Measurements from ENCODE around the gene SIRPG.

DNA sequence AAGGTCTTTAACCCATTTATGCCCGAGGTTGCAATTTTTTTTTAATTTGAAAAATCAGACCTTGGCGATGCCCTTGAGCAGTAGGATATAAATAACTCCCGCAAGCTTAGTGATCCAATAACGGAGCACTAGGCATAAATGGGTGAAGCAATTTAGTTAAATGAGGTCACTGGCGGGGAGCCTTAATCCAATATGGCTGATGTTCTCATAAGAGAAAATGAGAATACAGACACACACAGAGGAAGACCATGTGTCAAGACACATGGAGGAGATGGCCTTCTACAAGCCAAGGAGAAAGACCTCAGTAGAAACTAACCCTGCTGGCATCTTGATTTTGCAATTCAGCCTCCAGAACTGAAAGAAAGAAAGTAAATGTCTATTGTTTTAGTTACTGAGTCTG lies 735 bp downstream of the SIRPG start:
- TF ChIP-seq GATA2 (IDR thresholded peaks at IDR 0.05; ENCODE audit: low read depth, low read length) (no peak), GATA3 (IDR thresholded peaks at IDR 0.05; ENCODE audit: low read depth, low read length) (no peak)
